T-cell (primary cell): ENCODE results near the gene CRTC1. TPM values are rescaled to one million over a fixed set of nuclear protein-coding genes. Genes with fewer than 3 reads are reported as not detected.

Experiments
- ATAC-seq, 4 experiments: fragments of 200-7000 bp in 3 of 4; fragments of 150-1000 bp in 1 of 4; cut with Tn5 transposase; replicated peaks in 1 of 4; 1 replicate in 3 of 4; 2 replicates in 1 of 4; pipeline ENCODE4 v1.10.0; 2021; ENCODE audit warnings: moderate library complexity in 3 of 4, mild to moderate bottlenecking in 2 of 4, moderate number of reproducible peaks in 1 of 4
- CTCF ChIA-PET, 2 donors: fragments of 300-600 bp; sonication (Branson Sonifier 250); formaldehyde crosslinking; loops; one replicate each; lab custom pipeline; 2022; ENCODE audit warnings: antibody characterized with exemption in 2 of 2; lab: Charles Lee
- POLR2A ChIA-PET, 2 donors: fragments of 300-600 bp; sonication (Branson Sonifier 250); formaldehyde crosslinking; loops; one replicate each; lab custom pipeline; 2022; ENCODE audit warnings: antibody characterized with exemption in 2 of 2; lab: Charles Lee
- DNase-seq, 35 experiments: peaks; one replicate each; pipeline versions ENCODE4 v3.0.0 to v3.0.0-alpha.2; 2013 to 2023
- H3K27ac ChIP-seq: one replicate; pipeline ENCODE4 v1.5.1; 2013; ENCODE audit warnings: low read length
- H3K27me3 ChIP-seq, 2 experiments: replicated peaks in 1 of 2; 1 replicate in 1 of 2; 2 replicates in 1 of 2; pipeline versions ENCODE4 v1.6.1 to v1.7.0; 2013; ENCODE audit warnings: low read length in 1 of 2, mixed read lengths in 1 of 2; ENCODE audit not compliant: control insufficient read depth in 2 of 2, insufficient read depth in 2 of 2; ENCODE audit errors: extremely low read depth in 1 of 2
- H3K36me3 ChIP-seq, 2 donors: 1 replicate in 1 of 2; 2 replicates in 1 of 2; pipeline versions ENCODE4 v1.6.1 to v1.7.0; 2013; ENCODE audit warnings: low read length in 1 of 2; ENCODE audit not compliant: control insufficient read depth in 2 of 2, insufficient read depth in 1 of 2; ENCODE audit errors: extremely low read depth in 1 of 2
- H3K4me1 ChIP-seq, 2 experiments: 1 replicate in 1 of 2; 2 replicates in 1 of 2; pipeline versions ENCODE4 v1.6.1 to v1.7.0; 2013; ENCODE audit warnings: low read length in 2 of 2, mixed read lengths in 1 of 2; ENCODE audit not compliant: insufficient read depth in 2 of 2, control insufficient read depth in 1 of 2; ENCODE audit errors: extremely low read depth in 1 of 2
- H3K4me3 ChIP-seq, 2 donors: 1 replicate in 1 of 2; 2 replicates in 1 of 2; pipeline versions ENCODE4 v1.5.1 to v1.7.0; 2013; ENCODE audit warnings: mild to moderate bottlenecking in 2 of 2, low read length in 1 of 2, moderate library complexity in 1 of 2; ENCODE audit not compliant: control insufficient read depth in 1 of 2; ENCODE audit errors: extremely low read depth in 1 of 2
- H3K9me3 ChIP-seq: 2 replicates; pipeline ENCODE4 v1.7.0; 2013
- H3K27ac Mint-ChIP-seq, 2 donors: one replicate each; pipeline ENCODE4 v1.8.0; 2020 to 2021; ENCODE audit warnings: mild to moderate bottlenecking in 2 of 2, mixed read lengths in 2 of 2
- H3K27me3 Mint-ChIP-seq, 2 donors: one replicate each; pipeline ENCODE4 v1.8.0; 2021 to 2022; ENCODE audit warnings: mixed read lengths in 2 of 2
- H3K36me3 Mint-ChIP-seq: one replicate; pipeline ENCODE4 v1.8.0; 2021; ENCODE audit warnings: mixed read lengths
- H3K4me1 Mint-ChIP-seq, 3 donors: one replicate each; pipeline ENCODE4 v1.8.0; 2020 to 2022; ENCODE audit warnings: mixed read lengths in 3 of 3, mild to moderate bottlenecking in 1 of 3
- H3K4me3 Mint-ChIP-seq, 3 donors: one replicate each; pipeline ENCODE4 v1.8.0; 2020 to 2022; ENCODE audit warnings: mild to moderate bottlenecking in 3 of 3, mixed read lengths in 3 of 3, moderate library complexity in 3 of 3
- H3K9me3 Mint-ChIP-seq, 3 donors: one replicate each; pipeline ENCODE4 v1.8.0; 2020 to 2022; ENCODE audit warnings: mixed read lengths in 3 of 3
- WGBS: methylation state at CpG from one replicate; pipeline ENCODE4 v1.1.5; 2013; ENCODE audit warnings: missing lambda C conversion rate; ENCODE audit not compliant: insufficient coverage; 5-methylcytosine and 5-hydroxymethylcytosine counted together
- total RNA-seq, 35 experiments: library from RNA in 6 of 35; stranded (reverse) in 6 of 35; fragments of 120-200 nt in 1 of 35; gene quantifications; one replicate each; pipeline versions ENCODE4 v1.2.1 to v1.2.4 and lab custom pipeline; 2013 to 2026

The CRTC1 gene
- total RNA-seq, 5 donors from 2014 or later (not counting 1 experiment from before 2014, with no cell fraction given) = 19.6 to 26.9 (median 25.0) TPM

GRCh38 chr19:18777301-18778075 is 94.0 kb downstream of the CRTC1 start:
- POLR2A ChIA-PET = no interaction called here

GRCh38 chr19:18778076-18778389 is 94.6 kb downstream of the CRTC1 start:
- WGBS = 63% methylated on average over 9 of the region's 11 CpGs
- no peaks in the 10 kb centered on the region for H3K36me3 ChIP-seq
- POLR2A ChIA-PET = no interaction called here
- DNase-seq (no peak), ATAC-seq (no peak)
- Mint-ChIP-seq H3K27ac (no peak overlapping the region), H3K4me1 (no peaks in the 10 kb centered on the region), H3K4me3 (no peak overlapping the region), H3K27me3 (no peaks in the 10 kb centered on the region), H3K9me3 (no peaks in the 10 kb centered on the region), H3K36me3 (no peaks in the 10 kb centered on the region)
- CTCF ChIA-PET = no interaction called here
- no peak overlapping the region for H3K4me3 ChIP-seq
- no peaks in the 10 kb centered on the region for H3K9me3 ChIP-seq
- H3K27me3 ChIP-seq = peaks cover 0 to 43% of the 10 kb centered on the region in 2 experiments
- H3K4me1 ChIP-seq = no peaks in the 10 kb centered on the region
- no peak overlapping the region for H3K27ac ChIP-seq

More at GRCh38 chr19:18777301-18778075, 94.0 kb downstream of the CRTC1 start:
- H3K4me1 ChIP-seq = no peaks in the 10 kb centered on the region
- H3K36me3 Mint-ChIP-seq = no peaks in the 10 kb centered on the region
- H3K27ac Mint-ChIP-seq = no peak overlapping the region
- no peaks in the 10 kb centered on the region for H3K4me1 Mint-ChIP-seq
- CTCF ChIA-PET = no interaction called here
- no peak overlapping the region for H3K4me3 ChIP-seq
- H3K27me3 Mint-ChIP-seq = no peaks in the 10 kb centered on the region
- DNase-seq (no peak), ATAC-seq (no peak)
- no peak overlapping the region for H3K4me3 Mint-ChIP-seq
- H3K36me3 ChIP-seq = no peaks in the 10 kb centered on the region
- no peaks in the 10 kb centered on the region for H3K9me3 Mint-ChIP-seq
- no peaks in the 10 kb centered on the region for H3K9me3 ChIP-seq
- no peak overlapping the region for H3K27ac ChIP-seq
- H3K27me3 ChIP-seq = peaks cover 0 to 39% of the 10 kb centered on the region in 2 experiments
- 64% methylated on average over 67 of the region's 71 CpGs for WGBS

- no peaks in the 10 kb centered on the region for H3K27me3 Mint-ChIP-seq
- H3K36me3 Mint-ChIP-seq = no peaks in the 10 kb centered on the region
- peaks cover 0 to 50% of the 10 kb centered on the region in 2 experiments for H3K27me3 ChIP-seq
- no peak overlapping the region for H3K27ac Mint-ChIP-seq
- H3K4me1 Mint-ChIP-seq = no peaks in the 10 kb centered on the region
- H3K4me3 ChIP-seq = no peak overlapping the region
- no peaks in the 10 kb centered on the region for H3K9me3 Mint-ChIP-seq
- no peaks in the 10 kb centered on the region for H3K36me3 ChIP-seq
- no peak overlapping the region for H3K4me3 Mint-ChIP-seq
- ChIA-PET CTCF (no interaction called here), POLR2A (no interaction called here)
- DNase-seq = no peak
- H3K9me3 ChIP-seq = no peaks in the 10 kb centered on the region
- ATAC-seq = no peak
- H3K27ac ChIP-seq = no peak overlapping the region
- WGBS = 91% methylated on average over 8 of the region's 14 CpGs
- H3K4me1 ChIP-seq = no peaks in the 10 kb centered on the region
Measured at GRCh38 chr19:18778826-18779495, 95.5 kb downstream of the CRTC1 start.

- Mint-ChIP-seq H3K36me3 (no peaks in the 10 kb centered on the region), H3K4me3 (no peak overlapping the region), H3K27me3 (peaks cover 0 to 6% of the 10 kb centered on the region in 2 donors), H3K4me1 (peaks cover 0 to 4% (median 0%) of the 10 kb centered on the region in 3 donors), H3K9me3 (no peaks in the 10 kb centered on the region), H3K27ac (no peak overlapping the region)
- Histone ChIP-seq H3K27me3 (peaks cover 0 to 61% of the 10 kb centered on the region in 2 experiments), H3K36me3 (no peaks in the 10 kb centered on the region), H3K4me3 (no peak overlapping the region), H3K27ac (no peak overlapping the region), H3K4me1 (peaks cover 0 to 7% of the 10 kb centered on the region in 2 experiments), H3K9me3 (no peaks in the 10 kb centered on the region)
- ATAC-seq (no peak), DNase-seq (no peak)
- WGBS = 83% methylated on average over 16 of the region's 17 CpGs
- CTCF ChIA-PET = no interaction called here
- POLR2A ChIA-PET = interaction anchor here in 1 of 2 donors (0.6 kb wide), 1 partner anchor 298 kb away, joined by 12 read pairs; no protein-coding TSS in a partner anchor
Measured at GRCh38 chr19:18780081-18780480, 96.6 kb downstream of the CRTC1 start.

- peaks cover 4 to 10% of the 10 kb centered on the region in 2 donors for H3K27me3 Mint-ChIP-seq
- H3K36me3 Mint-ChIP-seq = no peaks in the 10 kb centered on the region
- POLR2A ChIA-PET = interaction anchor here in 1 of 2 donors (0.6 kb wide), 1 partner anchor 298 kb away, joined by 12 read pairs; no protein-coding TSS in a partner anchor
- Histone ChIP-seq H3K27ac (no peak overlapping the region), H3K9me3 (no peaks in the 10 kb centered on the region), H3K4me3 (no peak overlapping the region), H3K4me1 (peaks cover 0 to 12% of the 10 kb centered on the region in 2 experiments), H3K27me3 (peaks cover 0 to 65% of the 10 kb centered on the region in 2 experiments), H3K36me3 (no peaks in the 10 kb centered on the region)
- H3K9me3 Mint-ChIP-seq = no peaks in the 10 kb centered on the region
- ATAC-seq = no peak
- DNase-seq = no peak
- peaks cover 4 to 8% (median 4%) of the 10 kb centered on the region in 3 donors for H3K4me1 Mint-ChIP-seq
- 74% methylated on average over 6 of the region's 10 CpGs for WGBS
- no peak overlapping the region for H3K4me3 Mint-ChIP-seq
- H3K27ac Mint-ChIP-seq = no peak overlapping the region
- CTCF ChIA-PET = no interaction called here
Measured at GRCh38 chr19:18780631-18781030, 97.2 kb downstream of the CRTC1 start.

GRCh38 chr19:18781047-18781600 is 97.6 kb downstream of the CRTC1 start:
- H3K27me3 ChIP-seq = peaks cover 0 to 70% of the 10 kb centered on the region in 2 experiments
- no peaks in the 10 kb centered on the region for H3K36me3 Mint-ChIP-seq
- ChIA-PET POLR2A (no interaction called here), CTCF (no interaction called here)
- H3K27ac ChIP-seq = no peak overlapping the region
- ATAC-seq (no peak), DNase-seq (no peak)
- peaks cover 7 to 12% (median 9%) of the 10 kb centered on the region in 3 donors for H3K4me1 Mint-ChIP-seq
- H3K9me3 Mint-ChIP-seq = no peaks in the 10 kb centered on the region
- WGBS = 90% methylated on average over 7 of the region's 14 CpGs
- H3K27ac Mint-ChIP-seq = no peak overlapping the region
- H3K4me3 ChIP-seq = no peak overlapping the region
- H3K4me1 ChIP-seq = peaks cover 0 to 16% of the 10 kb centered on the region in 2 experiments
- H3K36me3 ChIP-seq = no peaks in the 10 kb centered on the region
- no peaks in the 10 kb centered on the region for H3K9me3 ChIP-seq
- no peak overlapping the region for H3K4me3 Mint-ChIP-seq
- peaks cover 9 to 14% of the 10 kb centered on the region in 2 donors for H3K27me3 Mint-ChIP-seq
